ENCODE measurements around the gene CDK6.
A peak's percentile ranks its signal among the peaks of the same experiment; 100 is the strongest.

CDK6 gene

GRCh38 chr7:92648067-92648466, 188.3 kb downstream of the CDK6 start:
- no peak overlapping the region for H3K27ac Mint-ChIP-seq
- H3K36me3 Mint-ChIP-seq (ENCODE audit: low read depth), result no peaks in the 10 kb centered on the region
- intact Hi-C loops (cut with micrococcal nuclease), result no loop called here
- peaks cover 23% of the 10 kb centered on the region for H3K4me1 Mint-ChIP-seq (ENCODE audit: low read depth)
- no peak overlapping the region for H3K4me3 Mint-ChIP-seq
- no peaks in the 10 kb centered on the region for H3K27me3 Mint-ChIP-seq
- H3K9me3 Mint-ChIP-seq, result no peaks in the 10 kb centered on the region

DNA sequence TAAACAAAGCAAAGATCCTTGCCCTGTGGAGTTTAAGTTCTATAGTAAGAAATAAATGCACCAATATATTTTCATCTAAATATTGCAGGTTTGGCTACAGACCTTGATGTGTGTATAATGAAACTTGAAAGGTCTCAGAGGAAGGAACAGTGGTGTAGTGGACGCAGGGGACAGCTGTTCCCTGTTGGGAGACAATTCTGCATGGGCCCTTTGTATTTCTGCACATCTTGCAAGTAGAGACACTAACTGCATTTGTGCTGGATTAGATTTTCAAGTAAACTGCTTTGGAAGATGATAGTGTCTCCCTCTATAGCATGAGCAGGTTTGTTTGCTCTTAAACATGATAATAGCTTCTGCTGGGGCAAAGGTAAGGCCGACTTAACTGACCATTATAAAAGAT, 188.7 kb downstream of the CDK6 start:
- H3K27ac Mint-ChIP-seq, result no peak overlapping the region
- H3K36me3 Mint-ChIP-seq (ENCODE audit: low read depth), result no peaks in the 10 kb centered on the region
- no peak overlapping the region for H3K4me3 Mint-ChIP-seq
- H3K27me3 Mint-ChIP-seq, result no peaks in the 10 kb centered on the region
- intact Hi-C loops (cut with micrococcal nuclease), result no loop called here
- peaks cover 23% of the 10 kb centered on the region for H3K4me1 Mint-ChIP-seq (ENCODE audit: low read depth)
- H3K9me3 Mint-ChIP-seq, result no peaks in the 10 kb centered on the region

DNA sequence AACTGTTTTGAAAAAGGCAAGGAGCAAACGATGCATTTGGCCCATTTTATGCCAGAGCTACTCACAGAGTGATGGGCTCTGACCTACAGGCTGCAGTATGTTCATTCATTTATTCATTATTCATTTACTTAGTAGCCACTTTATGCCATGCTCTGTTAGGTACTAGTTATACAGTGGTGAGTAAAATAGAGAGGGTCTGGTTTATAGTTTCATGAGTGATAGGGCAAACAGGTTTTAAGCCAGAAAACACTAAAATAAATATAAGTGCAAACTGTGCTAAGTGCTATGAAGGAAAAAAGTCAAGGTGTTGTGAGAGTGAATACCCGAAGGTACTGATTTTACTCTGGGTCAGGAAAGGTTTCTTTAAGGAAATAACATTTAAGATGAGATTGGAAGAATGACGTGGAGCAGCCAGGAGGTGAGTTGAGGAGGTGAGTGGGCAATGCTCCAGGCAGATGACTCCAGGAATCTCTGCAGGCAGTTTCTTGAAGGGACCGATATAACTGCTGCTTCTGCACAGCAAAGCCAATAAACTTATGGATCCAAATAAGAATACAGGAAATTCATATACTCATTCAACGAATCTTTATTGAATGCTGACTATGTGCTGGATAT, 189.3 kb downstream of the CDK6 start:
- H3K36me3 Mint-ChIP-seq (ENCODE audit: low read depth), result no peaks in the 10 kb centered on the region
- intact Hi-C loops (cut with micrococcal nuclease), result no loop called here
- H3K4me1 Mint-ChIP-seq (ENCODE audit: low read depth), result peaks cover 25% of the 10 kb centered on the region
- no peaks in the 10 kb centered on the region for H3K9me3 Mint-ChIP-seq
- H3K27ac Mint-ChIP-seq, result no peak overlapping the region
- no peak overlapping the region for H3K4me3 Mint-ChIP-seq
- H3K27me3 Mint-ChIP-seq, result no peaks in the 10 kb centered on the region

- no peak overlapping the region for H3K4me3 Mint-ChIP-seq
- H3K36me3 Mint-ChIP-seq (ENCODE audit: low read depth), result no peaks in the 10 kb centered on the region
- H3K4me1 Mint-ChIP-seq (ENCODE audit: low read depth), result peaks cover 29% of the 10 kb centered on the region
- no peaks in the 10 kb centered on the region for H3K9me3 Mint-ChIP-seq
- intact Hi-C loops (cut with micrococcal nuclease), result no loop called here
- H3K27ac Mint-ChIP-seq, result no peak overlapping the region
- no peaks in the 10 kb centered on the region for H3K27me3 Mint-ChIP-seq
These were observed 191.0 kb downstream of the CDK6 start for GRCh38 chr7:92645114-92646061.

DNA sequence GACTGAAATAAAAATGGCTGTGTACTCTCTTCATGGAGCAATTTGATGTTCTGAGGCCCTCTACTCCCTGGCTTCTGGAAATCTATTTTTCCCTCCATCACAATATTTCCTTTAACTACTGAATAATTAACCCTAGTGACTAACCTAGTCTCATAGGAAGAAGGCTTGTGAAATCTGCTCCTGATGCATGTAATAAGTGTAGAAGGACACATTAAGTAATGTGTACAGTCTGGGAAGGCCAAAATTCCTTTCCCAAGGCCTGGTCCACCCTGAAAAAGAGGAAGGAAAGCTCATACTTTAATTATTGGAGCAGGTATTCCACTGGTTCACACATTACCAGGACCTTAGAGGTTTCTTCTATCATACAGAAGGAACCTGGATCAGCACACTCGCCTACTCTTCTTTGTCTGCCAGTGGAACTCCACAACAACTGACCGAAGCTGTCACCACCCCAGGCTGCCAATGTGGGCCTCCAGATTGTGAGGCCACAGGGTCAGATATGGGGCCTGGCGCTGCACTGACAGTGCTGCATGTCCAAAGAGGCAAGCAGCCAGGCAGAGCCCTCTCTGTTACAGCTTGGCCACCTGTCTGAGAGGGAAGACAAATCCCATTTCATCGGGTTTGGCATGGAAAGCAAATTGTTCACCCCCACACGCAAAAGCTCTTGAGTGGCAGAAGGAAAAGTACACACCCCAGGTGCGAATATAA, 191.8 kb downstream of the CDK6 start:
- Mint-ChIP-seq H3K4me1 (ENCODE audit: low read depth) (peaks cover 31% of the 10 kb centered on the region), H3K4me3 (no peak overlapping the region), H3K9me3 (no peaks in the 10 kb centered on the region)

DNA sequence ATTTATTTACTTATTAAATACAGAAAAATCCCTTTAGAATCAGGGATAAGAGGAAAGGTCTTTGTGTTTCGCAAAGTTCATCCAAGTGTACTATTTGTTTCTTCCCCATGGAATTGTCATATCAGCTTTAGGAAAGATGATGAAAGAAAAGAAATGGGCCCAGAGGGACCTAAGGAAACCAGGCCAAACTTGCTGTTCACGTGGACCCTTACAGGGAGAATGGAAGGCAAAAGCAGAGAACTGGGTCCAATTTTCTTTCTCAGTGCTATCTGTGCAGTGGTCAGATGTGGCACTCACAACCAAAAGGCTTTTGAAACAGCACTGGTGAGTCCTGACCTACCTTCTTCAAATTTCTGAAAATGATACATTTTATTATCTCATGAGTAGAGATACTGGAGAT, 192.6 kb downstream of the CDK6 start:
- Mint-ChIP-seq H3K4me3 (no peak overlapping the region), H3K36me3 (ENCODE audit: low read depth) (no peaks in the 10 kb centered on the region)

More for the DNA sequence above, 191.8 kb downstream of the CDK6 start:
- Mint-ChIP-seq H3K36me3 (ENCODE audit: low read depth) (no peaks in the 10 kb centered on the region), H3K27me3 (no peaks in the 10 kb centered on the region), H3K27ac (no peak overlapping the region)
- intact Hi-C loops (cut with micrococcal nuclease), result no loop called here

DNA sequence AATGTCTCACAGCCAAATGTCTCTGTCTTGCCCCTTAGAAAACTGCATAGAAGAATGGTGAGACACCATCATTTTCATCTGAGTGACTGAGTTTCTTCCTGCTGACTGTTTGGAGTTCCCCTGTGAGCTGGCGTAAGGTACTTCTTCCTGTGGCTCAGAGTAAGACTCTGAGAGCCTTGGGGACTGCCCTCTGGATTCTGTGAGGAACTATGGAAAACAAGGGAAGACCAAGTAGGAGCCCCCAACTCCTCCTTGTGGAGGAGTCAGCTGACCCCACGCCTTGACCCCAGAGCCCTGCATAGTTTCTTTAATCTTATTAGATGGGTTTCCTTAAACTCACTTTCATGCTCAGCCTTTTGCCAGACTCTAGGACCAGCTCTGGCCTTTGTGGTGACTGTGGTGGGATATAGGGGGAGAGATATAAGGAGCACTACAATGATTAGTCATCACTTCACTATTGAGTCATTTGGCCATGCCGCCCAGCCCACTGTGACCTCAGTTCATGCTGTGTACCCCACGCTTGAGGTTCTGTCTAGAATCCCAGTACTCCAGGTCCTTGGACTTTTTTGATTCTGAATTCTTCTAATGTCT, 194.4 kb downstream of the CDK6 start:
- peaks cover 37% of the 10 kb centered on the region for H3K4me1 Mint-ChIP-seq (ENCODE audit: low read depth)
- H3K36me3 Mint-ChIP-seq (ENCODE audit: low read depth), result no peaks in the 10 kb centered on the region
- intact Hi-C loops (cut with micrococcal nuclease), result no loop called here
- no peaks in the 10 kb centered on the region for H3K9me3 Mint-ChIP-seq
- no peaks in the 10 kb centered on the region for H3K27me3 Mint-ChIP-seq
- no peak overlapping the region for H3K4me3 Mint-ChIP-seq
- peak overlapping the region; percentile 42 for H3K27ac Mint-ChIP-seq

More for the DNA sequence above, 192.6 kb downstream of the CDK6 start:
- intact Hi-C loops (cut with micrococcal nuclease), result no loop called here
- Mint-ChIP-seq H3K27ac (no peak overlapping the region), H3K27me3 (no peaks in the 10 kb centered on the region), H3K4me1 (ENCODE audit: low read depth) (peaks cover 37% of the 10 kb centered on the region), H3K9me3 (no peaks in the 10 kb centered on the region)

DNA sequence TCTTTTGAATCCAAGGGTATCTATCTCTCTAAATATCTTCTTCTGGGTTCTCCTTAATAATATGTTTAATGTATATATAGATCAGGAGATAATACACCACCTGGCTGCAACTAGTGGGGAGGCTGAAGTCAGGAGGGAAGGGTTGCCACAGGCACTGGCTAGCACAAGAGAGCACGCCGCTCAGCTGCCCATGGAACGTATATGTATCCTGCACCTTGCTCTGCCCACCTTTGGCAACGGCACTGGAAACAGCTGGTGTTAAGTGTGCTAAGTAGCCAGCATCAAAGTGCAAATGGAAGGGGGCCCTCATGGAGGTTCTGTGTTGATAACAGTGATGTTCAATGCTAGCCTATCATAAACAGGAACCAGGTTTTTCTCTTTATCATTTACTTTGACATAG, 196.4 kb downstream of the CDK6 start:
- peaks cover 30% of the 10 kb centered on the region for H3K4me1 Mint-ChIP-seq (ENCODE audit: low read depth)
- H3K36me3 Mint-ChIP-seq (ENCODE audit: low read depth), result no peaks in the 10 kb centered on the region
- H3K9me3 Mint-ChIP-seq, result no peaks in the 10 kb centered on the region
- no peak overlapping the region for H3K4me3 Mint-ChIP-seq
- intact Hi-C loops (cut with micrococcal nuclease), result no loop called here
- no peaks in the 10 kb centered on the region for H3K27me3 Mint-ChIP-seq
- no peak overlapping the region for H3K27ac Mint-ChIP-seq

- intact Hi-C loops (cut with micrococcal nuclease), result no loop called here
- Mint-ChIP-seq H3K9me3 (no peaks in the 10 kb centered on the region), H3K4me3 (no peak overlapping the region), H3K36me3 (ENCODE audit: low read depth) (no peaks in the 10 kb centered on the region), H3K27me3 (no peaks in the 10 kb centered on the region), H3K27ac (no peak overlapping the region), H3K4me1 (ENCODE audit: low read depth) (peaks cover 29% of the 10 kb centered on the region)
These were observed 197.0 kb downstream of the CDK6 start for GRCh38 chr7:92639213-92639896.

- Mint-ChIP-seq H3K4me3 (no peak overlapping the region), H3K36me3 (ENCODE audit: low read depth) (no peaks in the 10 kb centered on the region), H3K4me1 (ENCODE audit: low read depth) (peaks cover 43% of the 10 kb centered on the region), H3K27ac (peak overlapping the region; percentile 80), H3K9me3 (no peaks in the 10 kb centered on the region), H3K27me3 (no peaks in the 10 kb centered on the region)
- intact Hi-C loops (cut with micrococcal nuclease), result no loop called here
These were observed 200.3 kb downstream of the CDK6 start for GRCh38 chr7:92636018-92636560.

GRCh38 chr7:92635538-92635937, 200.8 kb downstream of the CDK6 start:
- Mint-ChIP-seq H3K4me1 (ENCODE audit: low read depth) (peaks cover 43% of the 10 kb centered on the region), H3K36me3 (ENCODE audit: low read depth) (no peaks in the 10 kb centered on the region), H3K9me3 (no peaks in the 10 kb centered on the region), H3K27me3 (no peaks in the 10 kb centered on the region), H3K4me3 (no peak overlapping the region), H3K27ac (peak overlapping the region; percentile 80)
- intact Hi-C loops (cut with micrococcal nuclease), result no loop called here

DNA sequence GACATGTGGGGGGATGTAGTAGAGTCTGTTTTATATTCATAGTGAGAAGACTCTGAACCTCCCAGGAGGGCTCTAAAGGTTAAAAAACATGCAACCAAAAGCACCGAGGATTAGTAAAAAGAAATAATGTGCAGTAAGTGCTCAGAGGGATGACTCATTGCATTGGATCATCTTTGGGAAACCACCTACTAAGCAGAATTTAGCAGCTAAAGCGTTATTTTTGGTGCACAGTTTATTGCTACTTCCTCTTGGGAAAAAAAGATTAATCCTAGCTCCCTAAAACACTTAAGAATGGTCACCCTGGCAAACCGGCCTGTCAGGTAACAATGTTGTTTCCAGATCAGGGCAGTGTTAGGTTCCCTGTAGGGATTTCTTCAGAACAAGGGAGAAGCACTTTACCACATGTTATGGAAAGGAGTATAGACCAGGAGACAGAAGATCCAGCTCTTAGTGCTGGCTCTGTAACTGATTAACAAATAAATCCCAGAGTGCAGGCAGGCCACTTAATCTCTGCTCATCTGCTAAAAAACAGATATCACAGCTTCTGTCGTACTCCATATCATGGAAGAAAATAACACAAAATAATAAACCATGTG, 201.4 kb downstream of the CDK6 start:
- Mint-ChIP-seq H3K36me3 (ENCODE audit: low read depth) (no peaks in the 10 kb centered on the region), H3K4me1 (ENCODE audit: low read depth) (peaks cover 43% of the 10 kb centered on the region), H3K9me3 (peaks cover 3% of the 10 kb centered on the region), H3K27ac (peak overlapping the region; percentile 80), H3K27me3 (no peaks in the 10 kb centered on the region), H3K4me3 (no peak overlapping the region)
- intact Hi-C loops (cut with micrococcal nuclease), result loop anchor here (5.0 kb wide), 1 partner anchor 512 kb away; the partner anchor contains the start of gene SAMD9L

DNA sequence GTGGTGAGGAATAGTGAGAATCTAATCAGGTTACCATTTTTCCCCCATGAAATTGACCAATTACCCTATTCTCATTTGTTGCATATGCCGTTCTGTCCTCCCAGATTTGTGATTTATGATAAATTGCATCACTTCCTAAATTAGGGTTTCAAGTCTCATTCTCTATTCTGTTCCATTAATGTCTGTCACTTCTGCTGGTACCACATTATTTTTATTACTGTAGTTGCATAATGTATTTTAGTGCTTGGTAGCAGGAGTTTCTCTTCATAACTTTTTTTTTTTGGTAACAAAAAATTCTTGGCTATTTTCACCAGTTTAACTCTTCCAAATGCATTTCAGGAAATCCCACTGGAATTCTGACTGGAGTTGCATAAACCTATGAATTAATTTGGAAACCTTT, 202.2 kb downstream of the CDK6 start:
- peaks cover 37% of the 10 kb centered on the region for H3K4me1 Mint-ChIP-seq (ENCODE audit: low read depth)
- no peak overlapping the region for H3K4me3 Mint-ChIP-seq
- peaks cover 9% of the 10 kb centered on the region for H3K9me3 Mint-ChIP-seq
- intact Hi-C loops (cut with micrococcal nuclease), result loop anchor here (5.0 kb wide), 1 partner anchor 513 kb away; the partner anchor contains the start of gene SAMD9L
- no peaks in the 10 kb centered on the region for H3K27me3 Mint-ChIP-seq
- H3K36me3 Mint-ChIP-seq (ENCODE audit: low read depth), result no peaks in the 10 kb centered on the region
- peak overlapping the region; percentile 80 for H3K27ac Mint-ChIP-seq

Data from dendritic cell treated with granulocyte-macrophage colony-stimulating factor and Interleukin-4, amounts not matched to agents 40 ng/mL and 50 ng/mL, for 4 days (primary cell).